HG02759 (cell line): ENCODE measurements around the gene RCBTB1.
"Not testable (repeated sequence)": the region's sequence is repeated elsewhere in the genome, so short reads cannot be mapped to it uniquely, and the experiment has no call there.

Experiments used
- ATAC-seq: cut with Tn5 transposase; IDR thresholded peaks from one replicate; pipeline ENCODE4 v1.9.1; 2021; ENCODE audit warnings: mild to moderate bottlenecking, moderate library complexity; ENCODE audit not compliant: unreplicated experiment

Gene RCBTB1

DNA sequence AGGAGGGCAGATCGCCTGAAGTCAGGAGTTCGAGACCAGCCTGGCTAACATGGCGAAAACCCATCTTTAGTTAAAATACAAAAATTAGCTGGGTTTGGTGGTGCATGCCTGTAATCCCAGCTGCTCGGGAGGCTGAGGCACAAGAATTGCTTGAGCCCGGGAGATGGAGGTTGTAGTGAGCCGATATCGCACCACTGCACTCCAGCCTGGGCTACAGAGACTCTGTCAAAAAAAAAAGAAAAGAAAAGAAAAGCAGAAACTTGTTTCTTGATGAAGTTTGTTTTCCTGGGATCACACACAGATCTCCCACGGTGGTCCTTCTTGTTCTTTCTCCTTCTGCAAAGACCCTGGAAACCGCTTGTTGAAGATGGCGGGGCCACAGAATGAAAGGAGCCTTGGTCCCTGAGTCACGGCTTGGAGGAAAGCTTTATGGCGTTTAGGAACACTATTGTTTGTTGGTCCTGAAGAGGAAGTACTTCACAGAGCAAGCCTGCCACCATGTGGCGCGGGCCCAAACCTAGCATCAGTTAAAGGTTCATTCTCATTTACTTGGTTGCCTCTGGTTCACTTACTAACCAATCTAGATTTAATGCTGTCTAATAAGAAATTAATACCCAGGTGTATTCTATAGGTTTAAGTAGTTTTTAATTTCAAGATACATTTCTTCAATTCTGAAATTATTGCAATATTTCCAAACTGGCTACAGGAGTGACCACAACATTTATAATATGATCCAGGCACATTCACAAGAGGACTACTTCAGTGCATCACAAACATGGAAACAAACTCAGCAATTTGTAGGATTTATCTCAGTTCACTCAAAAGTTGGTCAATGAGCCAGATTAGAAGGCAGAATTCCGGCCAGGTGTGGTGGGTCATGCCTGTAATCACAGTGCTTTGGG lies 21.6 kb upstream of the RCBTB1 start:
- ATAC-seq, result peak; percentile 90

DNA sequence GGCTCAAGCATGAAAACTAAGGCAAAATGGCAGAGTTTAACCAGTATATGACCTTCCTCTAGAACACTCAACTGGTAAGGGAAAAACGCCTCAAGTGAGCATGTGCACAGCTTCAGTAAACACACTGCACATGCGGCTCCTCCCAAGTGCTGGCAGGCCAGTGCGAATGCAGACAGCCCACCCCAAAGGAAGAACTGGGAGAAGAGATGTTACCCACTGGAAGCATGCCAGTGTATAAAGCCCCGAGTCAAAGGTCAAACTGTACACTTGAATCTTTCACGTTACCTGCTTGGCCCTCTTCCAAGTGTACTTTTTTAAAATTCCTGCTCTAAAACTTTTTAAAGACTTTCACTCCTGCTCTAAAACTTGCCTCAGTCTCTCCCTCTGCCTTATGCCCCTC lies 19.2 kb upstream of the RCBTB1 start:
- no peak for ATAC-seq

DNA sequence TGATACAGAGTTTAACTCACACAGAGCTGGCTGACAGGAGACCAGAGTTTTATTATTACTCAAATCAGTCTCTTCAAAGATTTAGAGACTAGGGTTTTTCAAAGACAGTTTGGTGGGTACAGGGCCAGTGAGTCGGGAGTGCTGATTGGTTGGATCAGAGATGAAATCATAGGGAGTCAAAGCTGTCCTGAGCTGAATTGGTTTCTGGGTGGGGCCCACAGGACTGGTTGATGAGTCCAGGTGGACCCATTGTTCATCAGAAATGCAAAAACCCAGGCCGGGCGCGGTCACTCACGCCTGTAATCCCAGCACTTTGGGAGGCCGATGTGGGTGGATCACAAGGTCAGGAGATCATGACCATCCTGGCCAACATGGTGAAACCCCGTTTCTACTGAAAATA lies 17.3 kb upstream of the RCBTB1 start:
- ATAC-seq, result not testable (repeated sequence)

DNA sequence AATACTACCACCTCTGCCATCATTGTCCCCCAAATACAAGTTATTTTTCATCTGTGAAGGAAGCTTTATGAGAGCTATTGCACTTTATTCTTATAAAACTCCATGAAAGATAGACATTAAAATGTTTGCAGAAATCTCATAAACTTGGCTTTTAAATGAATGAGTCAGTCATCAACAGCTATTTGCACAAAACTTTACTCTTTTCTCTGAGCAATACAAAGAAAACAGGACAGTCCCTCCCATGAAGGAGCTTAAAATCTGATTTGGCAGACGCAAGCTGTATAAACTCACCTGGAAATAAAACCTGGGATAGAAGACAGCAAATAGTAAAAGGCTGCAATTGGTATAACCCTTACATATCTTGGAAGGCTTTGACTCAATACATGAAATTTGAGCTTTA lies 16.6 kb upstream of the RCBTB1 start:
- ATAC-seq, result no peak

DNA sequence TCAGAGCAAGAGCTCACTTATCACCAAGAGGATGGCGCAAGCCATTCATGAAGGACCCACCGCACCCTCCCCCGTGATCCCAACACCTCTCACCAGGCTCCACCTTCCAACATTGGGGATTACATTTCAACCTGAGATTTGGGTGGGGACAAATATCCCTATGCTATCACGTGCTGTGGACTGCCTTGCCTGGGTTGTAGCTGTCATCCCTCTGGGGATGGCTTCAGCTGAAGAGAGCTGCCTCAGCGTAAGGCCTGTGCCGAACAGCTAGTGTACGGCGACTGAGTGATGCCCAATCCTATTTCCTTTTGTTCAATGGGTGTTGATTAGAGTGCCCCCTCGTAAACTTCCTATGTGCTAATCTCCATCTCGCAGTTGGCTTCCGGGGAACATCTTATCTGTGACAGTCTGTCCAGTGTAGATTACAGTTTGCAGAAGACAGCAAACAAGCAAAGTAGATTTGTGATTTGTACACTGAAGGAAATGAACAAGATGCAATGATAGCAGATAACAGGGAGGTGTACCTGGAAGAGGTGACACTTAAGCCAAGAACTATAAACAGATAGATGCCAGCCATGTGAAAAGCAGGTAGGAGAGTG lies 11.8 kb upstream of the RCBTB1 start:
- no peak for ATAC-seq

DNA sequence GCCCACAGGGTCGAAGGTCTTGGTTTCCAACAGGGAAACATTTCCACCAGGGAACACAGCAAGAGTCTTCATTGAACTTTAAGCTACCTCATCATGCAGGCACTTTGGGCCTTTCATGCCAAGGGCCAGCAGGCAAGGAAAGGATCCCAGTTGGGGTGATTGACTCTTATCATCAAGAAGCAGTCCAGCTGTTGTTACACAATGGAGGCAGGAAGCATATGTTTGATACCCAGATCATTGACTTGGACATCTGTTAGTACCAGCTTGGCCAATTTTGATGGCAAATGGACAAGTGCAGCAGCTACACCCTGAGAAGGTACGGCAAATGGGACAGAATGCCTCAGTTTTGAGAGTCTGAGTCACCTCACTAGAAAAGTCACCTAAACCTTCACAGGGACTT lies 10.9 kb upstream of the RCBTB1 start:
- ATAC-seq, result no peak

DNA sequence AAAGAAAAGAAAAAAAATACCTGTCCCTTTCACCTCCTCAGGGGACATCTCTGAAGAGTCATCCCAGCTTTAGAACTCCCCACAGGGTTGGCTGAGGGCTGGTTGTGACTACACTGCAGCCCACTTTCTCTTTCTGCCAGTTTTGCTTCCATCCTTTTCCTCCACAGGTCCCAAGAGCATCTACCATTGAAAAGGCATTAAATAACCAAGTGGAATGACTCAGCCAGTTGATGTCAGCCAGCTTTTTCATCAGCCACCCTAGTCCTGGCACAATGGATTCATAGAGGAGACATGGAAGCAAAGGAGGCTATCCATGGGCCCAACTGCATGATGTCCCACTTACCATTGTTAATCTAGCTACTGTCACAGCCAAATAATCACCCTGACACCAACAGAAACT lies 9.2 kb upstream of the RCBTB1 start:
- no peak for ATAC-seq

DNA sequence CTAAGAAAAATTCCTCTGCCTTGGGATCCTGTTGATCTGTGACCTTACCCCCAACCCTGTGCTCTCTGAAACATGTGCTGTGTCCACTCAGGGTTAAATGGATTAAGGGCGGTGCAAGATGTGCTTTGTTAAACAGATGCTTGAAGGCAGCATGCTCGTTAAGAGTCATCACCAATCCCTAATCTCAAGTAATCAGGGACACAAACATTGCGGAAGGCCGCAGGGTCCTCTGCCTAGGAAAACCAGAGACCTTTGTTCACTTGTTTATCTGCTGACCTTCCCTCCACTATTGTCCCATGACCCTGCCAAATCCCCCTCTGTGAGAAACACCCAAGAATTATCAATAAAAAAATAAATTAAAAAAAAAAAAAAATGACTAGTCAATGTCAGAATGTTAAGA lies 8.5 kb upstream of the RCBTB1 start:
- not testable (repeated sequence) for ATAC-seq

DNA sequence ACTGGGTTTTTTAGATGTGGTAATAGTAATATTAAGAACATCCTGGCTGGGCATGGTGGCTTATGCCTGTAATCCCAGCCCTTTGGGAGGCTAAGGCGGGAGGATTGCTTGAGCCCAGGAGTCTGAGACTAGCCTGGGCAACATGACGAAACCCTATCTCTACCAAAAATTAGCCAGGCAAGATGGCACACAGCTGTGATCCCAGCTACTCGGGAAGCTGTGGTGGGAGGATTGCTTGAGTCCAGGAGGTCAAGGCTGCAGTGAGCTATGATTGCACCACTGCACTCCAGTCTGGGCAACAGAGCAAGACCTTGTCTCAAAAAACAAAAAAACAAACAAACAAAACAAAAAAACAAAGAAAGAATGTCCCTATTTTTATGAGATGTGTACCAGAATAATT lies 5.4 kb upstream of the RCBTB1 start:
- not testable (repeated sequence) for ATAC-seq

DNA sequence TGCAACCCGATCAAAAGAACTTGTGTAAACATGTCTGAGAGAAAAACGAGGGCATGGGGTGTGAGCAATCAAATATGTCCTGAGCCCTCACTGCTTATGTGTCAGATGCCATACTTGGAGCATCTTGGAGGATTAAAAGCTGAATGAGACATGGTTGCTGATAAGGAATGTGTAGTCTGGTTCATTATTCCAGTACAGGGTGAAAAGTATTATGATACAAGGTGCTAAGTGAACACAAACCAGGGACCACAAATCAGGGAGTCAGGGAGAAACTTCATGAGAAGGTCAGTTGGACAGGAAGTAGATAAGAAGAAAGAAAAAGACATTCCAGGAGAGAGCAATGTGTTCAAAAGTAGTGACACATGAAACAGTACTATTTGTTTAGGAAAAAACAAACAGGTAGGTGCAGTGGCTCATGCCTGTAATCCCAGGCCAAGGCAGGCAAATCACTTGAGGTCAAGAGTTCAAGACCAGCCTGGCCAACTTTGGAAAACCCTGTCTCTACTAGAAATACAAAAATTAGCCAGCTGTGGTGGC lies 2.0 kb upstream of the RCBTB1 start:
- ATAC-seq, result no peak

DNA sequence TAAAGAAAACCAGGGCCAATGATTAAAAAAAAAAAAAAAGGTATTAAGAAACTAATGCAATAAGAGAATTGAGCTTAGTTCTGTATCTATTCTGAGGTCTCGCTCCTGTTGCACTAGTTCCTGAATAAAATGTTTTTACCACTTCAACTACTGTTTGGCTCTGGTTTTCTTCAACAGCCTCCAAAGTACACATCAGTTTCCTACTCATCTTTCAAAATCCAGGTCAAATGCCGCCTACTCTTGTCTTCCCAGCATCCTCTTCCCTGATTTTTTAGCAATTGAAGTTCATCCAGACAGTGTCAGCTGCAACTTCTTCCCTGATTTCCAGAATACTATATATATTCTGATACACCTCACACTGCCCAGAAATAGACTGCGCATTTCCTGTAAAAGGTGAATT lies 1.4 kb upstream of the RCBTB1 start:
- ATAC-seq, result no peak

DNA sequence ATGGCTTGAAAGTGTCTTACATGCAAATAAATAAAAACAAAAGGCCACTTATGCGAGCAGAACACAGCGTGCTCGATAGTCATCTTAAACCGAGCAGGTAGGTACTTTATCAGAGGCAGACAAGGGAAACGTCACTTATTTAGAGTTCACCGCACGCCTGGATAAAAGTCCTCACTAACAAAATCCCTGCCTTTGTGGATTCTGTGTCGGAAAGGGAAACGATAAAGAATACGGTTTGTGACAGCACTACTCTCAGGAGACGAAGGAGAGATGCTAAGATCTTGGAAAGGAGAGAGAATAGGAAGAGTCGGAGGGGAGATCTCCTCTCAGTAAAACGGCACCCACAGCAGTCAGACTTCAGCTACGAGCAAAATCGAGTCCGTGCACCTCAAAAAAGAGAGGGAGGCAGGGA lies 581 bp downstream of the RCBTB1 start:
- peak; percentile 10 for ATAC-seq

DNA sequence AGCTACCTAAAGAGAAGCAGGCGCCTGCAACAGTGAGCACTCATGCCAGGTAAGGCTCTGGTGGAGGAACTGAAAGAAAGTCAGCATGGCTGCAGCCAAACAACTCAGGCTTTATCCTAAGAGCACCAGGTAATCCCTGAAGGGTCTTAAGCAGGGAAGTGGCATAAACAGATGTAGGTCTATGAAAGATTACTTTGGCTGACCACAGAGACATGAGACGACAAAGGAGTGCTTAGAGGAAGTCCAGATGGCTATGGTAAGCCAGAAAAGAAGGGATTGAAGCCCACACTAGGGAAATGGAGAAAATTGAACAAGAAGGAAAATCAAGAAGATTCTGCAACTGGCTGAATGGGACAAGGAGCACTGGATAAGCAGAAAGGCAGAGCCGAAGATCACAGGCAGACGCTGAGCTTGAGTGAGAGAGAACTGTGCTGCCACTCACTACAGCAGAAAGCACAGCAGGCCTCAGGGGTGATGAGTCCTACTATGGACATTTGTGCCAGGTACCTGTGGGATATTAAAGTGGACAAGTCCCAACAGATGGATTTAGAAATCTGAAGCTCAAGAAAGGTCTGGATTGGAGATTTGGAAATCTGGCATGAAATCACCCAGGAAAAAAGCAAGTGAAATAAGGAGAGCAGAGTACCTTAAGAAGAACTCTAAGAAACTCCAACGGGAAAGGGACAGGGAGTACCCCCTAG lies 4.2 kb downstream of the RCBTB1 start:
- no peak for ATAC-seq

DNA sequence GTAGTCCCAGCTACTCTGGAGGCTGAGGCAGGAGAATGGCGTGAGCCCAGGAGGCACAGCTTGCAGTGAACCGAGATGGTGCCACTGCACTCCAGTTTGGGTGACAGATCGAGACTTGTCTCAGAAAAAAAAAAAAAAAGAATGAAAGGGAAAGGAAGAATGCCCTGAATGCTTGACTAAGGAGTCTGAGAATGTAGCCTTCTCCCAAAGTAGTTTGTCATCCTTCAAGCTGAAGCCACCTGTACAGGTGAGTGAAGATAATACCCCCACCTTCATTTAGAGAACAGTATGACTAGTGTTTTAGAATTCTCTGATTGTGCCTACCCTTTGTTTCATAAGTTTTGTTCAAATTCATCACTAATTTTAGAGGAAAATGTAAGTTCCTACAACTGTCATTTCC lies 5.9 kb downstream of the RCBTB1 start:
- ATAC-seq, result no peak

DNA sequence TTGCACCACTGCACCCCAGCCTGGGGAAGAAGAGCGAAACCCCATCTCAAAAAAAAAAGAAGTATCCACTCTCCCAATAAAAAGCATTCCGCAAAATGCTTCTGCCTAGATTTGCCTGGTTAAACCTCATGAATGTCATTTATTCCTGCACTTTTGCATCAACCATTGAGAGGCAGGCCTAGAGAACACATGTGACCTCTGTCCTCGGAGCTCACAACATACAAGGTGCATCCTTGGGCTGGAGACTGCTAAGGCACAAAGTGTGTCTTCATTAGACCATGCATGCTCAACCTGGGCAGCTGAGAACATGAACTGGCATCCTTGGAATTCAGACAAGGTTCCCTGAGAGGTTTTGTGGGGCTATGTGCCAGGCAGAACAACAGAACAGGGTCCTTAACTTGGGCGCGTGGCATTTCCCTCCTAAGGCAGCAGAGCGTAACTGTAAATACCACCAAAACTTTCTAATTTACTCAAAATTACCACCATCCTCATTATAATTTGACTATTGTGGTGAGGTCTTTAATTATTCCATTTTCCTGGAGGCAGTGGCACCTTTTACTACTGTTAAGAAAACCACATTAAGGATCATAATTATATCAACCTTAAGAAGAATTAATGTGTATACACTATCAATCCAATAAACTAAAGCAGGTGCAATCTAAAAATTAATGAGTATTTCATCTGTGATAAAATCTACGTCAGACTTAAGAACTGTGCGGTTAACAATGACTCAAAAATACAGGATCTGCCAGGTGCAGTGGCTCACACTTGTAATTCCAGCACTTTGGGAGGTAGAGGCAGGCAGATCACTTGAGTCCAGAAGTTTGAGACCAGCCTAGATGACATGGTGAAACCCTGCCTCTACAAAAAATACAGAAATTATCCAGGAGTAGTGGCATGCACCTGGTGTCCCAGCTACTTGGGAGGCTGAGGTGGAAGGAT lies 13.8 kb downstream of the RCBTB1 start:
- ATAC-seq, result peak; percentile 58

DNA sequence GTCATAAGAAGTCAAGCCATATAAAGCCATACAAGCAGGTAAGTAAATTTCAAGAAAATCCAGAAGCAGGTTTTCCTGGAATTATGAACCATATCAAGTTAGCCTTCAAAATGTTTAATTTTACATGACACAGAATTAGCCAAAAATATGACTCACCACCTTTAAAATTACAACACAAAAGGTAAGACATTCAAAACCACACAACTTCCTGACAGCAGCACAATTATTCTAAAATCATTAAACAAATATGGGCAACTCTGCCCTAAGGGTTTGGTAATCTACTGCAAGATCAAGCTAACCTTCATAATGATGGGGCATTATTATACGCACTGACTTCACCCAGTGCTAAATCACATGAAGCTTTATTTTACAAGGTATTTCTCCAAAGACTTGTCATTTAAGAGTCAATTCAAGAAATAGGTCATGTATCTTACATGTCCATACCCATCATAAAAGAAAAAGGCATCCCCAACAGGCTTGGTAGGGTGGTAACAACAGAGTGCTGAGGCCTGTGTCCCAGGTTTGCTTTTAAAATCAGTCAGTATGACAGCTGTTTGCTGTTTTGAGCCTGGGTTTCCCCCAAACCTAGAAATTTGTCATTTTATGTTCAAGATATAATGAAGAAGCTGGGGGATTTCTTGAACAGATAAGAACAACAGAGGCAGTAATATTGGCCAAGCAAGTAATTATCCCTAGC lies 15.2 kb downstream of the RCBTB1 start:
- peak; percentile 54 for ATAC-seq

DNA sequence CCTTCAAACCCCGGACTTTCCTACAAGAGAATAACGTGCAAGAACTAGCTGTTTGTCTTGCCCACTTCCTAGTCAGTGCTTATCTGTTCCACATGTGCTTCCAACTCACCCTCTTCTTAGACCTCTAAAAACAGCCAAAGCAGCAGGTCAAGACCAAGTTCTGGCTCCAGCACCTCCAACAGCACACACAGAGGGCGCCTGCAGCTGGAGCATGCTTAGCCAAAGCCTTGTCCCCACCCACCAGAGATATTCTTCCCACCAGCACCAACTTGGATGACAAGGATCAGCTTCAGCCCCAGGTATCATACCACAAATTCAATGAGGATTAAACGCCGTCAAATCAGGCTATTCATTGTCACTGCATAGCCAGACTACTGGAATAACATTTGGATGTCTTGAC lies 17.9 kb downstream of the RCBTB1 start:
- ATAC-seq, result no peak

DNA sequence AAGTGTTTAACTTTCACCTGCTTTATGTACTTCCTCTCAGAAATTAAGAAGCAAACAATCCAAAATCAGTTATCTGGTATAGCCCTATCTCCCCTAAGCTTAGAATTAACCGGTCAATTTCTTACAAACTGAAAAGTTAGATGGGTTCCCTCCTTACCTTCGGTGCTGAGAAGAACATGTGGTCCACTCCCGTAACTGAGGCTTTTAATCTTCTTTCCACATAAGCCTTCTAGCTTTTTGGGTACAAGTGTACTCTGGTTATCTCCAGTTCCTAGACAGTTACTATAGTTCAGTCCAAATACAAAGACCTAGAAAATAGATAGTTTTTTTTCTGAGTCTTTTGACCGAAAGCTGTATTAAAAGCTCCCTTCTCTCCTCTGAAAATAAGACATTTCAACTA lies 18.9 kb downstream of the RCBTB1 start:
- no peak for ATAC-seq

DNA sequence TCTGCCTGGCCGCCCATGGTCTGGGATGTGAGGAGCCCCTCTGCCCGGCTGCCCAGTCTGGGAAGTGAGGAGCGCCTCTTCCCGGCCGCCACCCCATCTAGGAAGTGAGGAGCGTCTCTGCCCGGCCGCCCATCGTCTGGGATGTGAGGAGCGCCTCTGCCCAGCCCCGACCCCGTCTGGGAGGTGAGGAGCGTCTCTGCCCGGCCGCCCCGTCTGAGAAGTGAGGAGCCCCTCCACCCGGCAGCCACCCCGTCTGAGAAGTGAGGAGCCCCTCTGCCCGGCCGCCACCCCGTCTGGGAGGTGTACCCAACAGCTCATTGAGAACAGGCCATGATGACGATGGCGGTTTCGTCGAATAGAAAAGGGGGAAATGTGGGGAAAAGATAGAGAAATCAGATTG lies 19.9 kb downstream of the RCBTB1 start:
- ATAC-seq, result not testable (repeated sequence)

DNA sequence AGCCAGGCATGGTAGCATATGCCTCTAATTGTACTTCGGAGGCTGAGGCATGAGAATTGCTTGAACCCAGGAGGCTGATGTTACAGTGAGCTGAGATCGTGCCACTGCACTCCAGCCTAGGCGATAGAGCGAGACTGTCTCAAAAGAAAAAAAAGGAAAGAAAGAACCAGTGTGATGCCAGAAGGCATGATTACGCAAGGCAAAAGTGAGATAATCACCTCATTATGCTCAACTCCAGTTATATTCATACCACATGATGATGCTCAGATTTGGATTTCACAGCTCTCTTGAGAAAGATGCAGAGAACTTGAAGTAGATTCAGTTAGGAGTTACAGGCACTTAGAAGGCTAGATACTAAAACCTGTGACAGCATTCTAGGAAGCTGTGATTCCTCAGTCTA lies 21.8 kb downstream of the RCBTB1 start:
- ATAC-seq, result no peak
